Right cardiac atrium (tissue), 5 donors: Measurements from ENCODE around the gene BCAS3. TPM values are rescaled to one million over a fixed set of nuclear protein-coding genes. Genes with fewer than 3 reads are reported as not detected.

Source experiments
- ATAC-seq, 2 donors: fragments of 200-7000 bp; cut with Tn5 transposase; one replicate each; pipeline versions ENCODE4 v1.8.0 to v1.9.1; 2020; ENCODE audit warnings: moderate library complexity in 2 of 2, mild to moderate bottlenecking in 1 of 2
- DNase-seq, 3 donors: peaks; one replicate each; pipeline ENCODE4 v3.0.0-alpha.2; 2020
- H3K27ac ChIP-seq: one replicate; pipeline ENCODE4 v1.5.1; 2013; ENCODE audit warnings: mild to moderate bottlenecking, low read length, control low read depth, moderate library complexity
- H3K27me3 ChIP-seq: one replicate; pipeline ENCODE4 v1.6.1; 2013; ENCODE audit not compliant: control insufficient read depth, insufficient read depth
- H3K4me1 ChIP-seq: one replicate; pipeline ENCODE4 v1.6.1; 2013; ENCODE audit warnings: low read length; ENCODE audit not compliant: control insufficient read depth, insufficient read depth
- H3K4me3 ChIP-seq: one replicate; pipeline ENCODE4 v1.5.1; 2013; ENCODE audit warnings: low read length, control low read depth
- H3K9me3 ChIP-seq: one replicate; pipeline ENCODE4 v1.6.1; 2013; ENCODE audit warnings: low read length; ENCODE audit not compliant: control insufficient read depth
- WGBS: extraction: QIAGEN DNeasy Blood & Tissue Kit; methylation state at CpG from one replicate; pipeline ENCODE4 v1.1.7; 2013; 5-methylcytosine and 5-hydroxymethylcytosine counted together
- intact Hi-C, 4 donors: fragments of 100-400 bp; cut with DNase I; formaldehyde crosslinking; loops; one replicate each; pipeline versions ENCODE4 v1.11.0 to v1.14.0; 2022 to 2023
- polyA plus RNA-seq: library from polyadenylated mRNA; stranded (reverse); fragments of 200-250 nt; gene quantifications from one replicate; pipeline ENCODE4 v1.2.3, GENCODE V29; 2013
- total RNA-seq, 4 donors: library from RNA; stranded (reverse); fragmentation: NEBNext Ultra II Directional; extraction: Animal tissue kit (Norgen Biotek cat#: 25700); gene quantifications; one replicate each; pipeline ENCODE4 v1.2.1, GENCODE V29; 2021
- donor health status: healthy with polysubstance abuse.
- donor health status: DM: no; HTN: yes; CAD: no.
- donor health status: DM: no; HTN: no; CAD: no.
- donor health status: DM: no; HTN: yes; CAD: no; lungs with severe emphysema.
- donor health status: DM: yes; HTN: yes; CAD: no.

BCAS3 gene
- total and polyA plus RNA-seq, 5 donors = 6.6 to 19.6 (median 19.1) TPM

GRCh38 chr17:61255647-61256046 is 578.0 kb downstream of the BCAS3 start:
- intact Hi-C loops = loop anchor here in 3 of 4 donors (10.0 kb wide), 3 partner anchors 59 to 139 kb away; partner anchors contain the start of gene TBX2 (in 1 of the 3)
- H3K27me3 ChIP-seq = no peaks in the 10 kb centered on the region
- 87% methylated on average over 3 of the region's 3 CpGs for WGBS
- H3K27ac ChIP-seq = no peak overlapping the region
- no peaks in the 10 kb centered on the region for H3K9me3 ChIP-seq
- peaks cover 6% of the 10 kb centered on the region for H3K4me1 ChIP-seq
- ATAC-seq (no peak), DNase-seq (no peak)
- no peak overlapping the region for H3K4me3 ChIP-seq

- peaks cover 2% of the 10 kb centered on the region for H3K4me1 ChIP-seq
- intact Hi-C loops = loop anchor here in 3 of 4 donors (10.0 kb wide), 3 partner anchors 55 to 135 kb away; partner anchors contain the start of gene TBX2 (in 1 of the 3)
- 56% methylated on average over 3 of the region's 3 CpGs for WGBS
Observed at GRCh38 chr17:61259360-61259759, 581.7 kb downstream of the BCAS3 start.

DNA sequence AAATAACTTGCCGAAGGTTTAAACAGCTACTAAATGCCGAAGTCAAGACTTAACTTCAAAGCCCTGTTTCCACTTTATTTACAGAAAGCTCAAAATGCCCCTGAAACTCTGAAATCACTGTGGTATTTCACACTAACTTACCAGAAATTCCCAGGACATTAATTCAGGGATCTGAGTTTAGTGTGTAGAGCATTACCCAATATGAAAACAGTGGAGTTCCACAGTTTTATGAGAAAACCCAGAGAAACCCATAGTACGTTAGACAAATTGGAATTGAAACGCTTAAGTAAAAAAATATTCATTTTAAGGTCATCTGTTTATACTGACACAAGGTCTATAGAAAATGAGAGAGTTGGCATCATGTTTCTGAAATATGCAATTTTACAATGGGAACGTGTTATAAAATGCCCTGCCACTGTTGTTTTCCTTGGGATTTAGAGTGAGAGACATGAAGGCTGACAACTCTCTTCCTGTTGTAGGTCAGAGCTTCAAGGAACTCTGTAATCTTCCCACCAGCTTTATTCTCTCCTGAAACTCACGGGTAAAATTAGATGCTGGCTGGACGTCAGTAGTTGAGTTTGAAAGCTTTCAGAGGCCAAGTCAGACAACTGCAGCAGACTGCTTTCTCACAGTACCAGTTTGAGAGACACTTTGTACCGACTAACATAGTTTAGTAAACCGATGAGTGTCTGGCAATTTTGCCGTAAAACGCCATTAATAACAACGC is 582.6 kb downstream of the BCAS3 start:
- H3K27me3 ChIP-seq = no peaks in the 10 kb centered on the region
- no peak for DNase-seq
- 49% methylated on average over 12 of the region's 12 CpGs for WGBS
- peaks cover 2% of the 10 kb centered on the region for H3K4me1 ChIP-seq
- no peaks in the 10 kb centered on the region for H3K9me3 ChIP-seq
- intact Hi-C loops = no loop called here
- H3K4me3 ChIP-seq = no peak overlapping the region
- peak overlapping the region; percentile 57 for H3K27ac ChIP-seq
- ATAC-seq = peak; percentile 81 to 83

More at GRCh38 chr17:61259360-61259759, 581.7 kb downstream of the BCAS3 start:
- DNase-seq = no peak
- Histone ChIP-seq H3K4me3 (no peak overlapping the region), H3K9me3 (no peaks in the 10 kb centered on the region), H3K27ac (no peak overlapping the region), H3K27me3 (no peaks in the 10 kb centered on the region)
- no peak for ATAC-seq

DNA sequence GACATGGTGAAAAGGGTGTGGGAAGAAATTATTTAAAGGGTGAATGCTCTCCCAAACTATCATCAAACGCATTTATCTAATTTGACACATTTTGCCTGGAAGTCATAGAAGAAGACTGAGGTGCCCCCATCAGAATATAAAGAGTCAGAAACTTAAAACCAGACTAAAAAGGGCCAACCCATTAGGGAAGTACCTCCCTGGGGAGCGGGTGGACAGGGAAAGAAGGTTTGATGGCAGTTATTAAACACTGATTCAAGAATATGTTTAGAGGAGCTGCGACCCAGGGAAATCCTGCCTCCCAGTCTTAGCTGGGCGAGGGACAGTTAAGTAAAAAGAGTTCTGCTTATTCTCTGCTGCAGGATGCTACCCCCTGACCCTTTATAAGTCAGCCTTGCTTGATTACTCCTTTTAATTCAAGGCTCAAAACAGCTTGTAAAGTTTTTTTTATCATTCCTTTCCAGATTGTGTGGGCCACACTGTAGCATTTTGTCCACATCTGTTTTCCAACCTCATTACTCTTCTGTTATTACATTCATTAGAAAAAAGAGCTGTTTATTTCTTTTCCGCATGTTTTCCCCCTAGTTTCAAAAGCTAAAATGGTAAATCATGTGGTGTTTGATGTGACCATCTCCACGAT is 583.5 kb downstream of the BCAS3 start:
- peak overlapping the region; percentile 52 for H3K27ac ChIP-seq
- intact Hi-C loops = no loop called here
- 75% methylated on average over 6 of the region's 6 CpGs for WGBS
- no peaks in the 10 kb centered on the region for H3K9me3 ChIP-seq
- DNase-seq = peak in 1 of 3 donors; percentile 51
- H3K4me3 ChIP-seq = no peak overlapping the region
- H3K4me1 ChIP-seq = peaks cover 2% of the 10 kb centered on the region
- no peaks in the 10 kb centered on the region for H3K27me3 ChIP-seq
- ATAC-seq = no peak

DNA sequence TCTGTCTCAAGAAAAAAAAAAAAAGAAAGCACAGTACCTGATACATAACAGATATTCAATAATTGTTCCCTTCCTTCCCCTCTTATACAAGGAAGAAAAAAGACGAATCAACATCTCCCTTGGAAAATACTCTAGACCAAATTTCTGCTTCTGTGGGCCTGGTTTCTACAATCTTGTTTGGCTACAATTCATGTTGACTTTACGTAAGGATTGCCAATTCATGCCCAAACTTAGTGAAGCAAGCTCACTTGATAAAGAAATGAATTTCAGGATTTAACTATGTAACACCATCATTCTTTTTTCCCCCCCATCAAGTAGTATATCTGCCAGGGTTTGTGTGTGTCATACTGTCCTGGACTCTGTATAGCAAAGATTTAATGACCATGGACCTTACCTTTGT is 587.7 kb downstream of the BCAS3 start:
- no peaks in the 10 kb centered on the region for H3K9me3 ChIP-seq
- H3K4me1 ChIP-seq = no peaks in the 10 kb centered on the region
- DNase-seq (no peak), ATAC-seq (no peak)
- 71% methylated on average over 2 of the region's 2 CpGs for WGBS
- no peaks in the 10 kb centered on the region for H3K27me3 ChIP-seq
- intact Hi-C loops = no loop called here
- no peak overlapping the region for H3K4me3 ChIP-seq
- no peak overlapping the region for H3K27ac ChIP-seq

- Histone ChIP-seq H3K4me1 (no peaks in the 10 kb centered on the region), H3K27me3 (no peaks in the 10 kb centered on the region), H3K4me3 (no peak overlapping the region), H3K27ac (no peak overlapping the region), H3K9me3 (no peaks in the 10 kb centered on the region)
- no peak for ATAC-seq
- DNase-seq = no peak
- WGBS = 92% methylated on average over 5 of the region's 5 CpGs
- intact Hi-C loops = no loop called here
Observed at GRCh38 chr17:61267847-61268246, 590.2 kb downstream of the BCAS3 start.

DNA sequence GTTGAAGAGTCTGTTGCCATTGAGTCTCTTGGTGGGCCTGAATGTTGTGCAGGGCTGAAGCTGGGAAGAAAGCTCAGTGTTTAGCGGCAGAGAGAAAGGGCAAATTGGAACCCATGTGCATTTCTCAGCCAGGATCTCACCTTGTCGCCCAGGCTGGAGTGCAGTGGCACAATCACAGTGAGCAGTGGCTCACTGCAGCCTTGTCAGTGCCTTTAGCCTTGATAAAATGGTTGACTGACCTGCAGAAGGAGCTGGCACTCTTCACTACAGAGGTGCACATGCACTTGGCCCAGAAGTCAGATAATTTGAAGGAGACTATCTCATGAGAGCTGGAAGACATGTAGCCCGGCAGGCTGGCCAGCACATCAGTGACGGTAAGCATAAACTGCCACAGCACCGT is 597.7 kb downstream of the BCAS3 start:
- no peak overlapping the region for H3K27ac ChIP-seq
- ATAC-seq (no peak), DNase-seq (no peak)
- WGBS = 95% methylated on average over 5 of the region's 5 CpGs
- H3K9me3 ChIP-seq = no peaks in the 10 kb centered on the region
- H3K4me3 ChIP-seq = no peak overlapping the region
- intact Hi-C loops = no loop called here
- no peaks in the 10 kb centered on the region for H3K4me1 ChIP-seq
- H3K27me3 ChIP-seq = no peaks in the 10 kb centered on the region

- Histone ChIP-seq H3K27me3 (no peaks in the 10 kb centered on the region), H3K4me1 (no peaks in the 10 kb centered on the region), H3K9me3 (no peaks in the 10 kb centered on the region), H3K27ac (no peak overlapping the region), H3K4me3 (no peak overlapping the region)
- 96% methylated on average over 2 of the region's 2 CpGs for WGBS
- intact Hi-C loops = no loop called here
- ATAC-seq (no peak), DNase-seq (no peak)
Observed at GRCh38 chr17:61276806-61277205, 599.2 kb downstream of the BCAS3 start.

GRCh38 chr17:61279476-61280145 is 602.0 kb downstream of the BCAS3 start:
- no peak for DNase-seq

GRCh38 chr17:61280338-61280737 is 602.7 kb downstream of the BCAS3 start:
- Histone ChIP-seq H3K27ac (no peak overlapping the region), H3K9me3 (no peaks in the 10 kb centered on the region), H3K4me3 (no peak overlapping the region), H3K27me3 (no peaks in the 10 kb centered on the region), H3K4me1 (no peaks in the 10 kb centered on the region)
- intact Hi-C loops = no loop called here
- ATAC-seq (no peak), DNase-seq (no peak)

More at GRCh38 chr17:61279476-61280145, 602.0 kb downstream of the BCAS3 start:
- Histone ChIP-seq H3K4me1 (no peaks in the 10 kb centered on the region), H3K4me3 (no peak overlapping the region), H3K27me3 (no peaks in the 10 kb centered on the region), H3K27ac (no peak overlapping the region), H3K9me3 (no peaks in the 10 kb centered on the region)
- peak; percentile 49 to 71 for ATAC-seq
- 81% methylated on average over 1 of the region's 1 CpG for WGBS
- intact Hi-C loops = no loop called here

- 91% methylated on average over 3 of the region's 3 CpGs for WGBS
- Histone ChIP-seq H3K4me1 (no peaks in the 10 kb centered on the region), H3K9me3 (no peaks in the 10 kb centered on the region), H3K27me3 (no peaks in the 10 kb centered on the region), H3K27ac (no peak overlapping the region), H3K4me3 (no peak overlapping the region)
- ATAC-seq (no peak), DNase-seq (no peak)
- intact Hi-C loops = no loop called here
Observed at GRCh38 chr17:61280851-61281250, 603.2 kb downstream of the BCAS3 start.
